GM12874 (cell line): ENCODE measurements around the gene HAGH.

Experiments used
- CTCF ChIP-seq: IDR thresholded peaks from 2 replicates; pipeline ENCODE4 v1.5.1; 2011; ENCODE audit warnings: low read depth, mild to moderate bottlenecking, control low read depth, low read length, moderate library complexity; ENCODE audit not compliant: insufficient read depth

Gene HAGH

GRCh38 chr16:1787322-1788094 lies 39.1 kb downstream of the HAGH start:
- no peak for TF ChIP-seq CTCF

- no peak for TF ChIP-seq CTCF
Observed at GRCh38 chr16:1787056-1787321, 39.6 kb downstream of the HAGH start.

- TF ChIP-seq CTCF, result no peak
Observed at GRCh38 chr16:1786242-1787055, 40.2 kb downstream of the HAGH start.

GRCh38 chr16:1785846-1786170 lies 40.8 kb downstream of the HAGH start:
- TF ChIP-seq CTCF, result no peak

- TF ChIP-seq CTCF, result no peak
Observed at GRCh38 chr16:1784977-1785845, 41.4 kb downstream of the HAGH start.

GRCh38 chr16:1782408-1783264 lies 44.0 kb downstream of the HAGH start, which contains the start of the genes NUBP2 and SPSB3:
NUBP2 (plus strand) TSS chr16:1782960; CDS start chr16:1783021, 61 bp downstream.
SPSB3 (minus strand) TSS chr16:1782571; CDS start chr16:1781483, 1,088 bp downstream.
- no peak for TF ChIP-seq CTCF
